HPDE6-E6E7 (cell line): ENCODE data around the gene RPL13A.
"Not testable (repeated sequence)": the region's sequence is repeated elsewhere in the genome, so short reads cannot be mapped to it uniquely, and the experiment has no call there.

ENCODE experiments used
- DNase-seq: peaks from one replicate; pipeline ENCODE4 v3.0.0; 2011; ENCODE audit warnings: missing footprints; ENCODE audit errors: extremely low spot score

Gene RPL13A

GRCh38 chr19:49456326-49456725 is 31.1 kb upstream of the RPL13A start:
- DNase-seq = no peak

GRCh38 chr19:49458567-49458903 is 28.9 kb upstream of the RPL13A start:
- DNase-seq = no peak

GRCh38 chr19:49459388-49459787 is 28.0 kb upstream of the RPL13A start:
- DNase-seq = no peak

GRCh38 chr19:49461130-49461529 is 26.3 kb upstream of the RPL13A start:
- DNase-seq = not testable (repeated sequence)

GRCh38 chr19:49461656-49462055 is 25.8 kb upstream of the RPL13A start:
- DNase-seq = no peak

- DNase-seq = no peak
Measured at GRCh38 chr19:49462492-49462891, 24.9 kb upstream of the RPL13A start.

GRCh38 chr19:49463960-49464740 is 23.3 kb upstream of the RPL13A start:
- DNase-seq = no peak

- DNase-seq = no peak
Measured at GRCh38 chr19:49465371-49465770, 22.0 kb upstream of the RPL13A start.

- DNase-seq = no peak
Measured at GRCh38 chr19:49468199-49468598, 19.2 kb upstream of the RPL13A start.

- no peak for DNase-seq
Measured at GRCh38 chr19:49468746-49469447, 18.5 kb upstream of the RPL13A start.

GRCh38 chr19:49469828-49470614 is 17.4 kb upstream of the RPL13A start:
- no peak for DNase-seq

GRCh38 chr19:49470615-49470978 is 16.8 kb upstream of the RPL13A start:
- no peak for DNase-seq

- DNase-seq = no peak
Measured at GRCh38 chr19:49472936-49473335, 14.5 kb upstream of the RPL13A start.

GRCh38 chr19:49473501-49473867 is 13.9 kb upstream of the RPL13A start:
- DNase-seq = not testable (repeated sequence)

GRCh38 chr19:49473868-49474541 is 13.4 kb upstream of the RPL13A start, which contains the start of gene FLT3LG:
Gene FLT3LG, plus strand, starts transcription at chr19:49474215. Its CDS starts 425 bp downstream, at chr19:49474640.
- DNase-seq = peak; percentile 91

- DNase-seq = no peak
Measured at GRCh38 chr19:49474542-49474924, 12.9 kb upstream of the RPL13A start.

- DNase-seq = no peak
Measured at GRCh38 chr19:49475191-49475917, 12.1 kb upstream of the RPL13A start.

- DNase-seq = no peak
Measured at GRCh38 chr19:49475995-49476880, 11.2 kb upstream of the RPL13A start.

- DNase-seq = no peak
Measured at GRCh38 chr19:49479975-49480628, 7.3 kb upstream of the RPL13A start.
